AG04449 (cell line): ENCODE results near the gene DAB1.

Experiments
- CTCF ChIA-PET: fragments of 350-600 bp; formaldehyde crosslinking; extraction: SDS; loops from one replicate; lab custom pipeline; 2021; ENCODE audit warnings: antibody characterized with exemption; lab: Yijun Ruan, JAX
- POLR2A ChIA-PET: fragments of 400-600, 350-600 bp; formaldehyde crosslinking; extraction: SDS; loops from one replicate; lab custom pipeline; 2020; ENCODE audit warnings: antibody characterized with exemption, inconsistent platforms; lab: Yijun Ruan, JAX
- DNase-seq: peaks from one replicate; pipeline ENCODE4 v3.0.0-alpha.2; 2010; ENCODE audit warnings: low read depth, low spot score
- H3K4me3 ChIP-seq: 2 replicates; pipeline ENCODE4 v1.5.1; 2011; ENCODE audit warnings: low read depth, mild to moderate bottlenecking, control low read depth, low read length
- TF ChIP-seq, protein P1 (sequence below): IDR thresholded peaks from one replicate; pipeline ENCODE4 v1.5.1; 2011; ENCODE audit warnings: mild to moderate bottlenecking, moderate library complexity, low read length, control low read depth, inconsistent platforms; ENCODE audit not compliant: insufficient read depth; ENCODE audit errors: missing control alignments

The DAB1 gene

DNA sequence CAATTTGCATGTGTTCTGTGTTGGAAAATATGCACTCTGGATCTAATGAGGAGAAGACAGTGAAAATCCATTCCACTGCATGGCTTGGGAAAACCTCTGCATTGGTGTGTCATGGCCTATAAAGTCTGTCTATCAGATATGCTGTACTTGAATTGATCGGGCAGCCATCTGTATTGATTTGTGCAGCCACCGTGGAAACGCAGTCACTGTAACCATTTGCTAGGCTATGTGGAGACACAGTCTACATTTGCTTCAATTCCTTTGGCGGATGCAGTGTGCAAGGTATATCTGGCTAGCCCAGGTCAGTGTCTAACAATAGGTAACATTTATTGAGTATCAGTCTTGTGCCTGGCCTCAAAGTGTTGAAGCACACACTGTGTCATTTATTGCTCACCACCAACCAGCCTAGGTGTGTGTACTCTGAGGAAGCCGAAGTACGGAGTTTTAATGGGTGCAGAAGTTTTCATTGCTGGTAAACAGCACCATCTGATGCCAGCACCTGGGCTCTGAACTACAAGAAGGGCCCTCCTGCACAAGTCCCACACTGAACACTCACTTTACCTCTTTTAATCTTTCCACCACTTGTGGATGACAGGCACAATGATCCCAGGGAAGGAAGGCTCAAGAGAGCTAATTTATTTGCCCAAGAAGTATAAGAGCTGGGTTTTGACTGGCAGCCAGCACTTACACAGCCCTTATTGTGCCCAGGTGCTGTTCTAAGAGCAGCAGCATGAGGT lies 83.4 kb downstream of the DAB1 start:
- no peak overlapping the region for H3K4me3 ChIP-seq
- TF ChIP-seq, protein P1, sequence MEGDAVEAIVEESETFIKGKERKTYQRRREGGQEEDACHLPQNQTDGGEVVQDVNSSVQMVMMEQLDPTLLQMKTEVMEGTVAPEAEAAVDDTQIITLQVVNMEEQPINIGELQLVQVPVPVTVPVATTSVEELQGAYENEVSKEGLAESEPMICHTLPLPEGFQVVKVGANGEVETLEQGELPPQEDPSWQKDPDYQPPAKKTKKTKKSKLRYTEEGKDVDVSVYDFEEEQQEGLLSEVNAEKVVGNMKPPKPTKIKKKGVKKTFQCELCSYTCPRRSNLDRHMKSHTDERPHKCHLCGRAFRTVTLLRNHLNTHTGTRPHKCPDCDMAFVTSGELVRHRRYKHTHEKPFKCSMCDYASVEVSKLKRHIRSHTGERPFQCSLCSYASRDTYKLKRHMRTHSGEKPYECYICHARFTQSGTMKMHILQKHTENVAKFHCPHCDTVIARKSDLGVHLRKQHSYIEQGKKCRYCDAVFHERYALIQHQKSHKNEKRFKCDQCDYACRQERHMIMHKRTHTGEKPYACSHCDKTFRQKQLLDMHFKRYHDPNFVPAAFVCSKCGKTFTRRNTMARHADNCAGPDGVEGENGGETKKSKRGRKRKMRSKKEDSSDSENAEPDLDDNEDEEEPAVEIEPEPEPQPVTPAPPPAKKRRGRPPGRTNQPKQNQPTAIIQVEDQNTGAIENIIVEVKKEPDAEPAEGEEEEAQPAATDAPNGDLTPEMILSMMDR = no peak
- POLR2A ChIA-PET = no interaction called here
- DNase-seq = no peak
- CTCF ChIA-PET = no interaction called here

- POLR2A ChIA-PET = no interaction called here
- TF ChIP-seq, protein P1 = no peak
- CTCF ChIA-PET = no interaction called here
- DNase-seq = no peak
- no peak overlapping the region for H3K4me3 ChIP-seq
Observed at GRCh38 chr1:57337623-57338022, 86.2 kb downstream of the DAB1 start.

GRCh38 chr1:57336793-57337192 lies 87.1 kb downstream of the DAB1 start:
- ChIA-PET CTCF (no interaction called here), POLR2A (no interaction called here)
- no peak overlapping the region for H3K4me3 ChIP-seq
- TF ChIP-seq, protein P1 = no peak
- DNase-seq = no peak

- no peak overlapping the region for H3K4me3 ChIP-seq
- TF ChIP-seq, protein P1 = no peak
- ChIA-PET CTCF (no interaction called here), POLR2A (no interaction called here)
- no peak for DNase-seq
Observed at GRCh38 chr1:57331620-57332019, 92.2 kb downstream of the DAB1 start.

DNA sequence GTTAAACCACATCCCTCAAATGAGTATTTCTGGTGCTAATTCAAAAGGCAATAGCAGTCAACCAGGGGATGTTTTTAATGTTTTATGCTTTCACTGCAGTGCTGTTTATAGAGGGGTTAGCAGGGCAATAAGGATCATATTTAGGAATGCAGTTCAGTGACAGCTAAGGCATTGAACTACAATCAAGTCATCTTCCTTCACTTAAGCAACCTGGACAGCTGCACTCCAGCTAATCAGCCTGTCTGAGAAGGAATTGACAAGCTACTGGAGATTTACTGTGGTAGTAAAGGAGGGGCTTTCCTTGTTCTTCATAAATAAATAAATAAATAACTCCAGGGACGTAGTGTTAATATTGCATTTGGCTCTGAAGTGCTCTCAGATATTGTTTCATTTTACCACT lies 93.9 kb downstream of the DAB1 start:
- CTCF ChIA-PET = no interaction called here
- TF ChIP-seq, protein P1 = no peak
- no peak for DNase-seq
- POLR2A ChIA-PET = no interaction called here
- no peak overlapping the region for H3K4me3 ChIP-seq

DNA sequence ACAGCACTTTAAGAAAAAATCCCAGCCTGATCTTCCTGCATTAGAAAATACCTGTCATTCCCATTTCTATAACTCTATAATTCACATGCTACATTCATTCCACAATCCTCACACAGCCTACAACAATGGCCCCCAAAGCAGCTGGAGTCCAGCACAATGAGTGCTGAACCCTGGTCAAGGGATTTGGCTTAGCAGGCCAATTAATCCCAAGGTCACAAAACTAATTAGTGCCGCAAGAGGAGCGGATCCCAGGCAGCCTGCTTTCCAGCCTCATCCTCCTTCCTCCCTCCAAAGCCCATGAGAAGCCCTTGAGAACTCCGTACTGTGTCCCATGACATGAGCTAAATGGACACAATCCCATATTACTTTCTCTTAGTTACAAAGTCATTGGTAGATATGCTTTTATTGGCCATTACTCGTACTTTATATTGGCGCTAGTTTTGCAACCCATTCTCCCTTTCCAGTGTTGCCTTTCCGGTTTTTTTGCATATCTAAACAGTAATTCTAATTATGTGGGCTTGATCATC lies 94.8 kb downstream of the DAB1 start:
- CTCF ChIA-PET = no interaction called here
- no peak overlapping the region for H3K4me3 ChIP-seq
- DNase-seq = no peak
- POLR2A ChIA-PET = no interaction called here
- TF ChIP-seq, protein P1 = no peak
